ENCODE measurements around the gene IFNL3.
"Not testable (repeated sequence)": the region's sequence is repeated elsewhere in the genome, so short reads cannot be mapped to it uniquely, and the experiment has no call there.

Gene IFNL3

DNA sequence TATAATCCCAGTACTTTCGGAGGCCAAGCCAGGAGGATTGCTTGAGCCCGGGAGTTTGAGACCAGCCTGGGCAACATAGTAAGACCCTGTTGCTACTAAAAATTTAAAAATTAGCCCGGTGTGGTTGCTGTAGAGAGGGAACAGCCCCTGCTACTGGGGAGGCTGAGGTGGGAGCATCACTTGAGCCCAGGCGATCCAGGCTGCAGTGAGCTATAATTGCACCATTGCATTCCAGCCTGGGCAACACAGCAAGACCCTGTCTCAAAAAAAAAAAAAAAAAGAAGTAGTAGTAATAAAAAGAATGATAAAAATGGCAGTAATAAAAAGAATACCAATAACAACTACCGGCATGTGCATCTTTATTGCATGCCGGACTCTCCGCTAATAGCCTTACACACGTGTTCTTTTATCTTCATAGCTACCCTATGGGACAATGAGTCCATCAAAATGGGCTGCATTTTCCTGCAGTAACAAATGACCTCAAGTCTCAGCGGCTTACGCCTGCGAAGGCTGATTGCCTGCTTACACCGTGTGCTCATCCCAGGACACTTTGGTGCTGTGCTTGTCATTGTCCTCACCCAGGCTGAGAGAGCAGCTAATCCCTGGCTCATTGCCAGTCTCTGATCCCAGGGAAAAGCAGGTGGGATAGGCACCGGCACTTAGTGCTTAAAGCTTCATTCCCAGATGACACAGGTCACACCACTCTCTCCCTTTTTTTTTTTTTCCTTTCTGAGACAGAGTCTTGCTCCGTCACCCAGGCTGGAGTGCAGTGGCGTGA is 26.4 kb downstream of the IFNL3 start:
- in situ Hi-C loops (cut with MboI; ENCODE audit: low sequenced_read_pairs), result no loop called here

DNA sequence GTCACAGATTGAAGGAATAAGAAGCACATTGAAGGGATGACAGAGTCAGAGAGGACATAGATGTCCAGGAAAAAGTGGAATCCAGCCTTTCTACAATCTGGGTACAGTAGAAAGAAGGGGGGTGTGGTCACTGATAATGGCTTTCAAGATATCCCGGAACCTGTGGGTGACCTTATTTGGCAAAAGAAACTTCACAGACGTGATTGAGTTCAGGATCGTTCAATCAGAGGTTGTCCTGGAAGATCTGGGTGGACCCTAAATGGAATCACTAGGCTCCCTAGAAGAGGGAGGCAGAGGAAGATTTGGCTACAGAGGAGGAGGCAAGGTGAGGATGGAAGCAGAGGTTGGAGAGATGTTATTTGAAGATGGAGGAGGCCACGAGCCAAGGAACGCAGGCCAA is 27.7 kb downstream of the IFNL3 start:
- in situ Hi-C loops (cut with MboI; ENCODE audit: low sequenced_read_pairs), result no loop called here

DNA sequence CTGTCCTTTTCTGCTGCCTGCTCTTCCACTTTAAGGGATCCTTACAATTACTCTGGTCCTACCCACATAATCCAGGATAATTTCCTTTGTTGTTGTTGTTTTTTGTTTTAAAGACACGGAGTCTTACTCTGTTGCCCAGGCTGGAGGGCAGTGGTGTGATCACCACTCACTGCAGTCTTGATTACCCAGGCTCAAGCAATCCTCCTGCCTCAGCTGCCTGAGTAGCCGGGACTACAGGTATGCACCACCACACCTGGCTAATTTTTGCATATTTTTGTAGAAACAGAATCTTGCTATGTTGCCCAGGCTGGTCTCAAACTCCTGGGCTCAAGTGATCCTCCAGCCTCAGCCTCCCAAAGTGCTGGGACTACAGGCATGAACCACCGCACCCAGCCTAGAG is 29.5 kb downstream of the IFNL3 start:
- in situ Hi-C loops (cut with MboI; ENCODE audit: low sequenced_read_pairs), result not testable (repeated sequence)

DNA sequence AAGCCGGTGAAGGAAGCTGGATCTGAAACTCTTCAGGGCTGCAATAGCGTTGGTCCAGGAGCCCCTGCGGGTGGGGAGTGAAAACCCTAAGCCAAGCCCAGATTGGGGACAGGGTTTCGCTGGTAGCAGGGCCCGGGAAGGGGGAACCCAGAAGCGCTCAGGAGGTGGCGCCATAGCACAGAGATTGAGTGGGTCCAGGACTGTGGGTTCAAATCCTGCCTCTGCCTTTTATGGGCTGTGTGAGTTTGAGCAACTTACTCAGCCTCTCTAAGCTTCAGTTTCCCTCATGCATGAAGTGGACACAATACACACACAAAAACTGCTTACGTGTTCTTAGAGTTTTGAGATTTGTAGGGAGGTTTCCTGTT is 32.4 kb downstream of the IFNL3 start:
- in situ Hi-C loops (cut with MboI; ENCODE audit: low sequenced_read_pairs), result no loop called here

DNA sequence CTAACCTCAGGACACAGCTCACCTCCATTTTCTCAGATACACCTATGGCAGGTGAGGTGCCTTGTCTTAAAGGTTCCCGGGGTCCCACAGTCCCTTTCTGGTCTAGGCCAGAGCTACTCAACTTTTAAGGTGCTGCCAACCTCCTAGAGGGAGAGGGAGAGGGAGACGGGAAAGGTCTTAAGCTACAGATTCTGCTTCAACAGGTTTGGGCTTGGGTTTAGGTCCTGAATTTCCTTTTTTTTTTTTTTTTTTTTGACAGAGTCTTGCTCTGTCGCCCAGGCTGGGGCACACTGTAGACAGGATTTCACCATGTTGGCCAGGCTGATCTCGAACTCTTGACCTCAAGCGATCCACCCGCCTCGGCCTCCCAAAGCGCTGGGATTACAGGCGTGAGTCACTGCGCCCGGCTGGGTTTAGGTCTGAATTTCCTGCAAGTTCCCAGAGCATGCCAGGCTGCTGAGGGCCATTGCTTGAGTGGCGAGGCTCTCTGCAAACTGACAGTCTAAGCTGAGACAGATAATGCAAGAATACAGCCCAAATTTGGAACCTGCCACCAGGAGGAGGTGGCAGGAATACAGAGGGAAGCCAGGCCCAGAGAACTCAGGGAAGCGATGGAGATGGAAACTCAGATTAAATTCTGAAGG is 33.0 kb downstream of the IFNL3 start:
- in situ Hi-C loops (cut with MboI; ENCODE audit: low sequenced_read_pairs), result no loop called here

DNA sequence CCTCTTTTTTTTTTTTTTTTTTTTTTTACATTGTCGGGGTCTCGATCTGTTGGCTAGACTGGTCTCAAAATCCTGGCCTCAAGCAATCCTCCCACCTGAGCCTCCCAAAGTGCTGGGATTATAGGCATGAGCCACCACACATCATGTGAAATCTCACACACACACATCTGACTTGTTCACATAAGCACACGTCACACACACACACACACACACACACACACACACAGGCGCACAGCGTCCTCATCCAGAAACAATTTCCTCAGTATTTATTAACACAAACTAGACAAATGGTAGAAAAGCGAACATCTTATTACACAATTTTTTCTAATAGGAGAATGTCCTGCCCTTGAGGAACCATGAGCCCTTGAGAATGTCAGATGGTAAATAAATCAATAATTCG is 35.6 kb downstream of the IFNL3 start:
- in situ Hi-C loops (cut with MboI; ENCODE audit: low sequenced_read_pairs), result no loop called here

DNA sequence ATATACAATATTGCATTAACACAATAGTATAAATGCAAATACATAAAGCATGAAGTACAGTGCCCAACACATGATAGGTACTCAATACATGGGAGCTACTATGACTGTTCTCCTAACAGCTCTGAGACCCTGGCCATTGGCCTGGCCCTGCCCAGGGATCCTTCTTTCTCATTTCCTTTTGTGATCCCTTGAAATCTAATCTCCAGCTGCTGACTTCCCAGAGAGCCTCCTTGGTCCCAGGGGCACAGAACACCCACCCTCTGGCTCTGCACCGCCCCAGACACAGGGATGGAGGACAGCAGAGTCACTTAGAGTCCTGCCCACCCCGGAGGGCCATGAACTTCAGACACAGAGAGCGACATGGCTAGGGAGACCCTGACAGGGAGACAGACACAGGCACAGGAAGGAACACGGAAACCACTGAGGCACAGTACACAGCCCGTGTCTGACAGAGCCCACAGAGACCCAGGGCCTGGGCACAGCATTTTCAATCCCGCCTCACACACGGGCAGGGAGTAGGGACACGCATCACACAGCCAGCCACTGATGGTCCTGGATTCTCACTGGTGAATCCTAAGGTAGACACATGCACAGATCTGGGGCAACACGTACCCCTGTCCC is 36.5 kb downstream of the IFNL3 start:
- in situ Hi-C loops (cut with MboI; ENCODE audit: low sequenced_read_pairs), result no loop called here

DNA sequence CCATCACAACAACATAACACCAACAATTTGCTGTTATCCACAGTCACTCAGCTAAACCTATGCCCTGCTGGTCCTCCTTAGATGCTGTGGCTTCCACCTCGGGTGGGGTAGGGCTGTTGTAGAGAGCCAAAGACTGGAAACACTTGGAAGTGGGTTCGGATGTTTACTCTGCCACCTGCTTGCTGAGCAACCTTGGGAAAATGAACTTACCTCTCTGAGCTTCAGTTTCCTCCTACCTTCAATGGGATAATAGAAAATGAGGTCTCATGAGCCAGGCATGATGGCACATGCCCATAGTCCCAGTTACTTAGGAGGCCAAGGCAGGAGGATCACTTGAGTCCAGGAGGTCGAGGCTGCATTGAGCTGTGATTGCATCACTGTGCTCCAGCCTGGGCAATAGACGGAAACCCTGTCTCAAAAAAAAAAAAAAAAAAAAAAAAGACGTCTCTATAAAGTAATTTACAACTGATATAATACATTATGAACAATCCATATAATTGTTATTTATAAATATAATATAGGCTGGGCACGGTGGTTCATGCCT is 37.4 kb downstream of the IFNL3 start:
- in situ Hi-C loops (cut with MboI; ENCODE audit: low sequenced_read_pairs), result no loop called here

DNA sequence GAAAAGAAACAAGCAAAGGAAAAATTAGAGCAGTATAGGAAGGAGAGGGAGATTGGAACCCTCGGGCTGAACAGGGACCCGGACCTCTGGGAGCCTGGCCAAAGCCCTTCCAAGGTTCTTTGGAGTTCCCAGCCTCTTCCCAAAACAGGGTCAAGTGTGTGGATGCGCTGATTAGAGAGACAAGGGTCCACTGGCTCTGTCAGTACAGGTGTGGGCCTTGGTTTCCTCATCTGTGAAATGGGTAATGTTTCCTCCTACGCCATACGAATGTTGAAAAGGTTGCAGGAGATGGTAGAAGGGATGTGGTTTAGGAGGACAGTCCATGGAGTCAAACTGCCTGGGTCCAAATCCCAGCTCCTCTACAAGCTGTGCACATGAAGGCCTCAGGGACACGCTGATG is 38.7 kb downstream of the IFNL3 start:
- in situ Hi-C loops (cut with MboI; ENCODE audit: low sequenced_read_pairs), result no loop called here

DNA sequence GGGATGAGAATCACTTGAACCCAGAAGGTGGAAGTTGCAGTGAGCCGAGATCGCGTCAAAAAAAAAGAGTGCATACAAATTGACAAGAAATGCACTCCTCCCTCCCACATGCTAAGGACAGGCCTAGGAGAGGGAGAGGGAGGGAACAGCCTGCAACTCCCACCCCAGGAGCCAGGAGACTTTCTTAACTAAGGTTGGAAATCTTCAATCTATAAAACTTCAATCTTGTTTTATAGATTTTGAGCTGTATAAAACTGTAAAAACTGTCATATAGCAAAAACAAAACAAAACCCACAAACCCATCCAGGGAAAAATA is 39.4 kb downstream of the IFNL3 start:
- in situ Hi-C loops (cut with MboI; ENCODE audit: low sequenced_read_pairs), result no loop called here

DNA sequence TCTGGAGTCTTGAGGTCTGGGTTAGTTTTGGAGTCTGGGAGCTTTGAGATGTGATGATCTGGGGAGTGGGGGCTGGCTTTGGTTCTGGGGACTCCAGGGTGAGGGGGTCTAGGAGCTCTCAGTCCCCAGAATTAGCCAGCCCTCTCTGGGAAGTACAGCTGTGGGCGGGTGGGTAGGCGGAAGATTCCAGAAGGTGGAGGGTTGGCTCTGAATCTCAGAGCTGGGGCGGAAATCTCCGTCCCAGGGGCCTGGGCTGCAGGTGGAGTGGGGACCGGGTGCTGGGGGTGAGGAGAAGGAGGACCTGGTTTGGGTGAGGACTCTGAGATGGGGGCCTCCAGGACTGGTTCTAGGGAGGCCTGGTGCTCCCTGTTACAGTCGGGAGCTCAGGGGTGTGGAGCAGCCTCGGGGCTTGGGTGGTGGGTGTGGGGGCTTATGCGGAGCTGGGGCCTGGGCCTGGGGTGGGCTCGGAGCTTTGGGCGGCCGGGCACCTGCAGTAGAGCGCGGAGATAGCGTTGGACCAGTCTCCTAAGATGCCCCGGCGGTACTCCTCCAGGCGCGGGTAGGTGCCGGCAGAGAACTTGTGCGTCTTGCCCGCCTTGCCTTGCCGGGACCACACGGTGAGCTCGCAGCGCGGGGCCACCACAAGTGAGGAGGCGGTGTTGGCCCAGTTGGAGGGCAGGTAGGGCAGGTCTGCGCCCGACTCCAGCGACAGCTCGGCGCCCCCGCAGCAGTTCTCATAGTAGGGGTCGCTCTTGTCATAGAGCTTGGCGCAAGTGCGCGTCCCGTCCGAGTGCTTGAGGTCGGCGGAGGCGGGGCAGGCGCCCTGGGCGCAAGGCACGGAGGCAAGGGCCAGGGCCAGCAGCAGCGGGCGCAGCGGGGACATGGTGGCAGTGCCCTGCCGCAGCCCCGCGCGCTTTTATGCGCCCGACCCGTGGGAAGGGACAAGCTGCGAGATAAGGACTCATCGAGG is 41.1 kb downstream of the IFNL3 start, which contains the start of gene SYCN:
Gene SYCN, minus strand, starts transcription at position 892 of the 970 bp plus-strand sequence. Its CDS starts 9 bp downstream, at position 883.
- in situ Hi-C loops (cut with MboI; ENCODE audit: low sequenced_read_pairs), result no loop called here

DNA sequence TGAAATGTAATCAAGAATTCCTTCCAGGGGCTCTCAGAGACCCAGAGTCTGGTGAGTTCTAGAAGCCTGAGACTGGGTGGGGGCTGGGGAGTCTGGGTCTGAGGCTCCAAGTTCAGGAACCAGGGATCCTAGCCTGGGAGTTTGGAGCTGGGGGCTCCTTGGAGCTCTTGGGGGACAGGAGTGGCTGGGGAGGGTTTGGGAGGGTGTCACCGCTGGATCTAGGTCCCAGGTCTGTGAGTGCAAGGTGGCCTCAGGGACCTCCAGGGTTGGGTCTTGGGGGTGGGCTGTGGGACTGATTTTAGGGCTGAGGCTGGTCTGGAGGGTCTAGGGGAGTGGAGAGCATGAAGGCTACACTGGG is 41.8 kb downstream of the IFNL3 start:
- in situ Hi-C loops (cut with MboI; ENCODE audit: low sequenced_read_pairs), result no loop called here

DNA sequence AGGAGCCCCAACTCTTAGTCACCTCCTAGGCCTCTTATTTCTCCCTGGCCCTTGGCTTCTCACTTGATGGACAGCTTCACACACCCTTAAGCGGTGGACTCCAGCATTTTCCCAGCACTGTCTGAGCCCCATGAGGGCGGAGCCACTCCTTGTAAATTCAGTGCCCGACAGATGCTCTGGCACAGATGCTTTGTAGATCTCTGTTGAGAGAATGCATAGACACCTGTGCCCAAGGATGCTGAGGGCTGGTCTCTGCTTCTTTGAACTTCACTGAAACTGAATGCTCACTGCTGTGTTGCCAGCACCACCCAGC is 44.0 kb downstream of the IFNL3 start:
- in situ Hi-C loops (cut with MboI; ENCODE audit: low sequenced_read_pairs), result no loop called here

DNA sequence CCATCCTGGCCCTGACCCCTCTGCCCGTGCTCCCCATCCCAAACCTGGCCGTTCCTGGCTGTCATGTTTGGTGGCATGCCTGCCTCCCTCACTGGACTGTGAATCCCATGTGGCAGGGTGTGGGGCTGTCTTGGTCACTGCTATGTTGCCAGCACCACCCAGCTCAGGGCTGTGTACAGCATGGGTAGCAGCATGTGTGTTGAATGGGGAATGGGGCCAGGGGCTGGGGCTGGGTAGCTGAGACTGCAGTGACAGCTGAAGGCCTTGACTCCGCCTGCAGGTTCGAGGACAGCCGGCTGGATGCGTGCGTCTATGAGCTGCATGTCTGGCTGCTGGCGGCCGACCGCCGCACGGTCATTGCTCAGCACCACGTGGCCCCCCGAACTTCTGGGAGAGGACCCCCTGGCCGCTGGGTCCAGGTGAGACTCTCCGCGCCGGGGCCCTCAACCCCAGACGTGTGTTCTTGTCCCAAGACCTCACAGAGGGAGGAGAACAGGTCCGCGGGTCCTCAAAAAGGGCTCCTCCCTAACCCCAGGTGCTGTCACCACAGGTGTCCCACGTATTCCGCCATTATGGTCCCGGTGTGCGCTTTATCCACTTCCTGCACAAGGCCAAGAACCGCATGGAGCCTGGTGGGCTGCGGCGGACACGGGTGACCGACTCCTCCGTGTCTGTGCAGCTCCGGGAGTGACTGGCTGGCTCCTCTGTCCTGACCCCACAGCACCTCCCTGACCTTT is 44.6 kb downstream of the IFNL3 start:
- in situ Hi-C loops (cut with MboI; ENCODE audit: low sequenced_read_pairs), result no loop called here

DNA sequence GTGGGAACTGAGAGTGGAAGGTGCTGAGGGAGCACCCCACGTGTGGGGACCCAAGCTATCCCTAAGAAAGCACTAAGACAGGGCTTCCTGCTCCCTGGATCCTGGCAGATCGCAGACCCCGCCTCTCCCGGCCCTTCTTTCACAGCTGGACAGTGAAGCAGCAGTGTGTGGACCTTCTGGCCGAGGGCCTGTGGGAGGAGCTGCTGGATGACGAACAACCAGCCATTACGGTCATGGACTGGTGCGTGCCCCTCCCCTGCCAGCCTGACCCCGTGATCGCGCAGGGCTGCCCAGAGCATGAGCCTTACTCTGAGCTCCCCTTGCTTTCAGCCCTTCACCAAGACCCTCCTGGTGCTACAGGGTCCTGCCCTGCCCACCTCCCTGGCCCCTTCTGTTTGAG is 45.8 kb downstream of the IFNL3 start:
- in situ Hi-C loops (cut with MboI; ENCODE audit: low sequenced_read_pairs), result no loop called here

DNA sequence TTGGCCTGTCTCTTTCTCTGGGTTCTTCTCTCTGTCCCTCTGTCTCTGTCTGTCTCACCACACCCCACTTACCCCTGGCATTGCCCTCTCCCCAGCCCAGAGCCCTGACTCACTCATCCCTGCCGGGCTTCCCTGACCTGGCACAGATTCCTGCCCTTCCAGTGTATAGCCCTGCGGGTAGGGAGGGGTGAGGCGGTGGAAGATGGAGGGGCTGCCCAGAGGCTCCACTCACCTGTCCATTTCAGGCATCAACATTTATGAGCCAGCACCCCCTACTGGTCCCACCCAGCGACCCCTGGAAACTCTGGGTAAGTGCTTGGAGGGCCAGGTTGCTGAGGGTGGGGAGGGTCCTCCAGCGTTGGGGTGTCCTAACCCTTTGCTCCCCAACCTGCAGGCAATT is 47.0 kb downstream of the IFNL3 start:
- in situ Hi-C loops (cut with MboI; ENCODE audit: low sequenced_read_pairs), result no loop called here

DNA sequence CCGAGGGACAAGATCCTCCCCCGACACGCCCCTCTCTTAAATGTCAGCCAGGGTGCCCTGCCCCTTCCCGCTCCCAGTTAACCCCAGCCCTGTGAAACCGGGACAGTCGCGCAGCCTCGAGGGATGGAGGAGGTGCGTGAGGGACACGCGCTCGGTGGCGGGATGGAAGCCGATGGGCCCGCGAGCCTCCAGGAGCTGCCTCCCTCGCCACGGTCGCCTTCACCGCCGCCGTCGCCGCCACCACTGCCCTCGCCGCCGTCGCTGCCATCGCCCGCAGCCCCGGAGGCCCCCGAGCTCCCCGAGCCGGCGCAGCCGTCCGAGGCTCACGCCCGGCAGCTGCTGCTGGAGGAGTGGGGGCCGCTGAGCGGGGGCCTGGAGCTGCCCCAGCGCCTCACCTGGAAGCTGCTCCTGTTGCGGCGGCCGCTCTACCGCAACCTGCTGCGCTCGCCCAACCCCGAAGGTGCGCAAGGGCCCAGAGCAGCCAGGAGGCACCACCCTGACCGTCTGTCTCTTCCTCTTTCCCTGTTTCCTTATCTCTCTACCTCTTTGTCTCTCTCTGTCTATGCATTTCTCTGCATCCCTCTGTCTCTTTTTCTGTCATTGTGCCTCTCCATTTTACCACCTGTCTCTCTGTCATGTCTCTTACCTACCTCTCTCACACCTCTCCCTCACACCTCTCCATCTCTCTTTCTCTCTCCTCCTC is 47.8 kb downstream of the IFNL3 start, which contains the start of gene NCCRP1:
Gene NCCRP1, plus strand, starts transcription at position 105 of the 703 bp plus-strand sequence. Its CDS starts 19 bp downstream, at position 124.
- in situ Hi-C loops (cut with MboI; ENCODE audit: low sequenced_read_pairs), result no loop called here

DNA sequence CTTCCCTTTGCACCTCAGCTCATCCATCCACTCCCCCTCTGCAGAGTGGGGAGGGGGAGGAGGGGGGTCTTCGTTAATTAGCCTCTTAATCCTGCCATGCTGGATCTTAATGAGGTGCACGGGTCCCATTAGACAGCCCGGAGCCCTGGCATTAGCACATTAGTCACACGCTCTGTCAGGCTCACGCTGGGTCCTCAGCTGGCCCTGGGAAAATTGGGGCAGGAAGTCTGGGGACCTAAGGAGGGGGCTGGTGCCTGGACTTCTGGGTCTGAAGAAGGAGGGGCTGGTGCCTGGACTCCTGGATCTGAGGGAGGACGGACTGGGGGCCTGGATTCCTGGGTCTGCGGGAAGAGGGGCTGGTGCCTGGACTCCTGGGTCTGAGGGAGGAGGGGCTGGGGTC is 48.5 kb downstream of the IFNL3 start:
- in situ Hi-C loops (cut with MboI; ENCODE audit: low sequenced_read_pairs), result no loop called here

DNA sequence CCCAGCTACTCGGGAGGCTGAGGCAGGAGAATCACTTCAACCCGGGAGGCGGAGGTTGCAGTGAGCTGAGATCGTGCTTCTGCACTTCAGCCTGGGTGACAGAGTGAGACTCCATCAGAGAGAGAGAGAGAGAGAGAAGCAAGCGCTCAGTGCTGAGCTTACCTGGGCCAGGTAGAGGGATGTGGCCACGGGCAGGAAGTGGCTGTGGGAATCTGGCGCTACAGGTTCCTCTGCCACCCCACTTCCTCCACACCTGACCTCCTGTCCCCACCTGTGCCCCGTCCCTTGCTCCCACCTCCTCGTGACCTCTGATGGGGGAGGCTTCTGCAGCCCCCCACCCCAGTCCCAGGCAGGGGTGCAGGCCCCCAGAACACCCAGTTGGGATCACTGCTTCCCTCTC is 49.1 kb downstream of the IFNL3 start:
- in situ Hi-C loops (cut with MboI; ENCODE audit: low sequenced_read_pairs), result no loop called here
